Measurements from ENCODE around the gene OLFML2B. TPM values are rescaled to one million over a fixed set of nuclear protein-coding genes. Genes with fewer than 3 reads are reported as not detected.
A peak's percentile ranks its signal among the peaks of the same experiment; 100 is the strongest.

Gene OLFML2B
- total RNA-seq, 1 experiment from 2014 or later, result not detected

GRCh38 chr1:161944381-161944780 lies 79.3 kb downstream of the OLFML2B start:
- H4K20me1 ChIP-seq (ENCODE audit: insufficient read depth), result no peaks in the 10 kb centered on the region
- H3K27ac ChIP-seq, result no peak overlapping the region
- peaks cover 7% of the 10 kb centered on the region; the same call in 1 of the 2 replicates for H3F3A ChIP-seq (ENCODE audit: insufficient read depth, low read depth)
- no peak overlapping the region for H2AFZ ChIP-seq
- no peaks in the 10 kb centered on the region for H3K27me3 ChIP-seq (ENCODE audit: insufficient read depth, low read depth)
- H3K9me3 ChIP-seq (ENCODE audit: insufficient read depth, low read depth), result no peaks in the 10 kb centered on the region
- H3K36me3 ChIP-seq (ENCODE audit: low read depth), result no peaks in the 10 kb centered on the region
- H3K4me1 ChIP-seq (replicated peaks; ENCODE audit: insufficient read depth), result peaks cover 9% of the 10 kb centered on the region
- H3K9me2 ChIP-seq (ENCODE audit: insufficient read depth), result no peaks in the 10 kb centered on the region
- H3K4me3 ChIP-seq, result no peak overlapping the region
- no peak for DNase-seq
- no TSS peak for BruUV-seq (replicated peaks)
- H3K4me2 ChIP-seq, result no peak overlapping the region
- ChIA-PET POLR2A (ENCODE audit: unreplicated experiment) (no interaction called here), CTCF (interaction anchor here (0.6 kb wide), 1 partner anchor 11 kb away, joined by 3 read pairs; no protein-coding TSS in a partner anchor)
- H3K79me2 ChIP-seq (ENCODE audit: low read depth), result no peaks in the 10 kb centered on the region
- intact Hi-C loops (cut with micrococcal nuclease; ENCODE audit: unreplicated experiment), result no loop called here
- TF ChIP-seq EZH2 (IDR thresholded peaks at IDR 0.05; ENCODE audit: low read depth) (no peak), CTCF (conservative IDR thresholded peaks at IDR 0.05) (no peak)

GRCh38 chr1:161943737-161944136 lies 79.9 kb downstream of the OLFML2B start:
- no TSS peak for BruUV-seq (replicated peaks)
- POLR2A ChIA-PET (ENCODE audit: unreplicated experiment), result no interaction called here
- H3K27ac ChIP-seq, result no peak overlapping the region

GRCh38 chr1:161941726-161942436 lies 81.8 kb downstream of the OLFML2B start:
- Histone ChIP-seq H3F3A (ENCODE audit: insufficient read depth, low read depth) (peaks cover 7% of the 10 kb centered on the region; the same call in 1 of the 2 replicates), H3K9me2 (ENCODE audit: insufficient read depth) (no peaks in the 10 kb centered on the region), H4K20me1 (ENCODE audit: insufficient read depth) (no peaks in the 10 kb centered on the region), H3K27ac (peak overlapping the region; percentile 36; the same call in 1 of the 2 replicates), H3K4me3 (no peak overlapping the region), H3K79me2 (ENCODE audit: low read depth) (no peaks in the 10 kb centered on the region), H3K27me3 (ENCODE audit: insufficient read depth, low read depth) (no peaks in the 10 kb centered on the region), H2AFZ (no peak overlapping the region), H3K4me2 (no peak overlapping the region), H3K9me3 (ENCODE audit: insufficient read depth, low read depth) (no peaks in the 10 kb centered on the region), H3K4me1 (replicated peaks; ENCODE audit: insufficient read depth) (peaks cover 9% of the 10 kb centered on the region), H3K36me3 (ENCODE audit: low read depth) (no peaks in the 10 kb centered on the region)
- CTCF ChIA-PET, result no interaction called here
- intact Hi-C loops (cut with micrococcal nuclease; ENCODE audit: unreplicated experiment), result no loop called here
- no peak for DNase-seq
- BruUV-seq (replicated peaks), result no TSS peak
- no peak for TF ChIP-seq CTCF (conservative IDR thresholded peaks at IDR 0.05)
- TF ChIP-seq EZH2 (IDR thresholded peaks at IDR 0.05; ENCODE audit: low read depth), result no peak
- POLR2A ChIA-PET (ENCODE audit: unreplicated experiment), result no interaction called here

More at GRCh38 chr1:161943737-161944136, 79.9 kb downstream of the OLFML2B start:
- H3K36me3 ChIP-seq (ENCODE audit: low read depth), result no peaks in the 10 kb centered on the region
- H3K9me3 ChIP-seq (ENCODE audit: insufficient read depth, low read depth), result no peaks in the 10 kb centered on the region
- H3K27me3 ChIP-seq (ENCODE audit: insufficient read depth, low read depth), result no peaks in the 10 kb centered on the region
- H3K4me2 ChIP-seq, result no peak overlapping the region
- H2AFZ ChIP-seq, result no peak overlapping the region
- peaks cover 7% of the 10 kb centered on the region; the same call in 1 of the 2 replicates for H3F3A ChIP-seq (ENCODE audit: insufficient read depth, low read depth)
- DNase-seq, result no peak
- H4K20me1 ChIP-seq (ENCODE audit: insufficient read depth), result no peaks in the 10 kb centered on the region
- H3K4me3 ChIP-seq, result no peak overlapping the region
- CTCF ChIA-PET, result no interaction called here
- TF ChIP-seq EZH2 (IDR thresholded peaks at IDR 0.05; ENCODE audit: low read depth) (no peak), CTCF (conservative IDR thresholded peaks at IDR 0.05) (no peak)
- no peaks in the 10 kb centered on the region for H3K79me2 ChIP-seq (ENCODE audit: low read depth)
- intact Hi-C loops (cut with micrococcal nuclease; ENCODE audit: unreplicated experiment), result no loop called here
- peaks cover 9% of the 10 kb centered on the region for H3K4me1 ChIP-seq (replicated peaks; ENCODE audit: insufficient read depth)
- no peaks in the 10 kb centered on the region for H3K9me2 ChIP-seq (ENCODE audit: insufficient read depth)

Data from PC-9 (cell line).